ENCODE results near the gene FOXL2. TPM values are rescaled to one million over a fixed set of nuclear protein-coding genes. Genes with fewer than 3 reads are reported as not detected.

The FOXL2 gene
- total RNA-seq, 1 donor from 2014 or later = not detected

- DNase-seq (ENCODE audit: low spot score) = no peak
These were observed 48.2 kb downstream of the FOXL2 start for GRCh38 chr3:138898708-138899107.

GRCh38 chr3:138898301-138898700 is 48.6 kb downstream of the FOXL2 start:
- no peak for DNase-seq (ENCODE audit: low spot score)

Other genes starting within 250 kb of the FOXL2 start
- 31.2 TPM for gene PIK3CB, start 112.2 kb downstream of the FOXL2 start, total RNA-seq
- not detected for gene FOXL2NB, start 80 bp upstream of the FOXL2 start, total RNA-seq
- not detected for gene PRR23A, start 59.1 kb upstream of the FOXL2 start, total RNA-seq
- gene PRR23B, start 73.8 kb upstream of the FOXL2 start, total RNA-seq = not detected
- gene PRR23C, start 97.8 kb upstream of the FOXL2 start, total RNA-seq = not detected

Data from mesenteric fat pad (tissue), 1 donor.